Prostate gland (tissue), 2 donors: Measurements from ENCODE around the gene LAMP1.

Source experiments
- CTCF ChIP-seq, 4 experiments: fragments of 200-600 bp in 2 of 4; fragments of 450-650 bp in 2 of 4; sonication (generic) in 2 of 4; IDR thresholded peaks; 1 replicate in 3 of 4; 2 replicates in 1 of 4; pipeline ENCODE4 v1.5.1; 2016 to 2019; ENCODE audit warnings: antibody characterized with exemption in 4 of 4, mild to moderate bottlenecking in 2 of 4, moderate library complexity in 2 of 4
- POLR2A ChIP-seq: fragments of 450-650 bp; IDR thresholded peaks from one replicate; pipeline ENCODE4 v1.6.1; 2016; ENCODE audit warnings: antibody characterized with exemption, mild to moderate bottlenecking
- POLR2AphosphoS5 ChIP-seq: sonication (generic); formaldehyde crosslinking; IDR thresholded peaks from one replicate; pipeline ENCODE4 v1.6.1; 2017; ENCODE audit warnings: antibody characterized with exemption

- TF ChIP-seq POLR2A (no peak), CTCF (IDR thresholded peaks at IDR 0.05) (no peak), POLR2AphosphoS5 (no peak)
Measured at GRCh38 chr13:113317031-113317430, 20.0 kb downstream of the LAMP1 start.
